Forelimb muscle (tissue), 1 donor: Measurements from ENCODE around the gene ANKRD9. TPM values are rescaled to one million over a fixed set of nuclear protein-coding genes. Genes with fewer than 3 reads are reported as not detected.

Experiments used
- DNase-seq: peaks from one replicate; pipeline ENCODE4 v3.0.0-alpha.2; 2013; ENCODE audit warnings: low read depth
- polyA plus RNA-seq: library from polyadenylated mRNA; unstranded; fragments of 120-200 nt; gene quantifications from one replicate; pipeline ENCODE4 v1.2.1, GENCODE V29; 2013; ENCODE audit not compliant: insufficient read length

Gene ANKRD9
- polyA plus RNA-seq, 1 donor: 26.4 TPM

- no peak for DNase-seq
These were observed 30.5 kb downstream of the ANKRD9 start for GRCh38 chr14:102479107-102479506.

DNA sequence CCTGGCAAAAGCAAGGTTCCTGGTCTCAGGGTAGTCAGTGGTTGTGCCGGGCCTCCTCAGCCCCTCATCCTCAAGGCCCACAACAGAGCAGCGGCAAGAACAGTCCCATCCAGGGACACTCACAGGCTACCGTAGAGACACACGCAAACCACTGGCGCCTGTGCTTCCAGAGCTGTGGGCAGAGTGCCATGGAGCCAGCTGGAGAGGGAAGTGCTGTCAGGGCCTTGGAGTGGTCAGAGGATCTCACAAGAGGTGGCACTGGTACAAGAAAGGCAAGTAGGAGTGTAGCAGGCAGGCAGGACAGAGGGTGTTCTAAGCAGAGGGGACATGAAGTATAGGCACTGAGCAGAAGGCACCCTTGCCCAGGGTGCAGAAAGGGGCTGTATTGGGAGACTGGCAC is 34.6 kb downstream of the ANKRD9 start:
- no peak for DNase-seq

GRCh38 chr14:102473559-102473958 is 36.0 kb downstream of the ANKRD9 start:
- DNase-seq: no peak

- no peak for DNase-seq
These were observed 36.8 kb downstream of the ANKRD9 start for GRCh38 chr14:102472791-102473150.

GRCh38 chr14:102471921-102472790 is 37.4 kb downstream of the ANKRD9 start:
- DNase-seq: no peak

DNA sequence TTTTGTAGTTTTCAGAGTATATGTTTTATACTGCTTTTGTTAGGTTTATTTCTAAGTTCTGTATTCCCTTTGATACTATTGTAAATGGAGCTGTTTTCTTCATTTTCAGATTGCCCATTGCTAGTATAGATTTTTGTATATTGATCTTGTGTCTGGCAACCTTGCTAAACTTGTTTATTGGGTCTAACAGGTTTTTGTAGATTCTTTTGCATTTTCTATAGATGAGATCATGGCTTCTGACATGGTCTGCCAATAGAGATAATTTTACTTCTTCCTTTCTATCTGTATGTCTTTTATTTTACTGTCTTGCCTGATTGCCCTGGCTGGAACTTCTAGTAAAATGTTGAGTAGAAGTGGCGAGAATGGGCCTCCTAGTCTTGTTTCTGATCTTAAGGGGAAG is 40.3 kb downstream of the ANKRD9 start:
- DNase-seq: no peak

- no peak for DNase-seq
These were observed 44.7 kb downstream of the ANKRD9 start for GRCh38 chr14:102464846-102465341.

- DNase-seq: no peak
These were observed 45.6 kb downstream of the ANKRD9 start for GRCh38 chr14:102464006-102464405.

DNA sequence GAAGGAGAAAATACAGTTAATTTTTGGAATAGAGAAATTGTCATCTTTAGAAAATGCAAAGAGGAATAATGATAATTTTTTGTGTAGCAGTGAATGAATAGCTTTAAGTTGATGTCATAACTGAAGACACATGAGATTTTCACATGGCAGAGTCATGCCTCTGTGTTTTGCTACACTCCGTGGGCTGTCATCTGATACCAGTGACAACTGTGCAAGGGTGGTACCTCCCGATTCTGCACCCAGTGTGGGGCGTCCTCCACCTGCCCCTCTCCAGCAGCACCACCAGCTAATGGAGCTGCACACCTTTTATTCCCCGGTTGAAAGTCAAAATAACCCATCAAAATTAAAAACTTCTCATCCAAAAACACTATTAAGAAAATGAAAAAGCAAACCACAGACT is 47.2 kb downstream of the ANKRD9 start:
- no peak for DNase-seq

GRCh38 chr14:102461490-102462338 is 47.9 kb downstream of the ANKRD9 start:
- no peak for DNase-seq

DNA sequence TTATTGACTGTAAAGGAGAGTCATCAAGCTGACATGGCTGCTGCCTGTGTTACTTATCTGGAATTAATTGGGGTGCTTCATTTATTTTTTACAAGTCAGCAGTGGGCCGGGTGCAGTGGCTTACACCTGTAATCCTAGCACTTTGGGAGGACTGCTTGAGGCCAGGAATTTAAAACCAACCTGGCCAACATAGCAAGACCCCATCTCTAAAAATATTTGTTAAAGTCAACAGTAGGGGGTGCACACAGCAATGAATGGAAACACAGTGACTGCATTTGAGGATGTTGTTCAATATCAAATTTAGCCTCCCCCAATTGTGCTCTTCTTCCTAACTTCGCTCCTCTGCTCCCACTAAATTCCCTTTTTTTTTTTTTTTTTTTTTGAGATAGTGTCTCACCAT is 52.1 kb downstream of the ANKRD9 start:
- no peak for DNase-seq

DNA sequence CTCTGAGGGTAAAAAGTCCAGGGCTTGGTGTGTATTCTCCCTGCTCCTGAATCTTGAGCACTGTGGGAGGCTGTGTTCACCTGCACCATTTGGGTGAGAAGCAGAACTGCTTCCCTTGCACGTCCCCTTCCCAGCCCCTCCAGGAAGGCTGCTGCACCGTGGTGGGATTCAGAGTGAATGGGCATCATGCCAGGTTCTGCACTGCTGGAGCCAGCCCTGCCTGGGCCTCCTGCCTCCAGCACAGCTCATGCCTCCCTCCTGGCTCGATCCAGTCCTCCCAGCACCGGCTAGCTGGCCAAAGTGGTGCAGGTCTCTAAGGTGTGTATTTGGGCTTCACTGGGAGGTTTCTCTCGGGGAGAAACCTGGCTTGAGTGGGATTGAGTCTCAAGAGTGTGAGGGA is 54.9 kb downstream of the ANKRD9 start:
- no peak for DNase-seq

GRCh38 chr14:102452302-102452701 is 57.3 kb downstream of the ANKRD9 start:
- no peak for DNase-seq

Other genes starting within 250 kb of the ANKRD9 start
- 8.6 TPM for gene MOK, start 204.6 kb downstream of the ANKRD9 start, polyA plus RNA-seq
- gene ZNF839, start 190.0 kb downstream of the ANKRD9 start, polyA plus RNA-seq: 11.6 TPM
- 31.8 TPM for gene CINP, start 146.9 kb downstream of the ANKRD9 start, polyA plus RNA-seq
- 12.1 TPM for gene TECPR2, start 146.8 kb downstream of the ANKRD9 start, polyA plus RNA-seq
- gene RCOR1, start 82.9 kb upstream of the ANKRD9 start, polyA plus RNA-seq: 23.6 TPM